SK-N-SH treated with all-trans-retinoic acid at 6 μM for 48 hours (cell line): ENCODE data around the gene TRPV3.

Experiments used
- OSR1 ChIP-seq: fragments of 250-450 bp; sonication (Bioruptor Pico); IDR thresholded peaks from 2 replicates; pipeline ENCODE4 v1.8.0; 2022; ENCODE audit warnings: moderate library complexity, mild to moderate bottlenecking, inconsistent platforms
- PATZ1 ChIP-seq: fragments of 250-450 bp; sonication (Bioruptor Pico); IDR thresholded peaks from 2 replicates; pipeline ENCODE4 v1.8.0; 2020; ENCODE audit warnings: mild to moderate bottlenecking, moderate library complexity, borderline replicate concordance
- RARB ChIP-seq: fragments of 250-450 bp; sonication (Bioruptor Pico); IDR thresholded peaks from 2 replicates; pipeline ENCODE4 v1.8.0; 2021; ENCODE audit warnings: mild to moderate bottlenecking, moderate library complexity
- ZFP30 ChIP-seq: fragments of 450-650 bp; formaldehyde crosslinking; IDR thresholded peaks from 2 replicates; pipeline ENCODE4 v1.5.0; 2022; ENCODE audit warnings: mild to moderate bottlenecking, moderate library complexity
- ZNF70 ChIP-seq: fragments of 450-650 bp; formaldehyde crosslinking; IDR thresholded peaks from 2 replicates; pipeline ENCODE4 v1.5.0; 2020; ENCODE audit warnings: mild to moderate bottlenecking, moderate library complexity

DNA sequence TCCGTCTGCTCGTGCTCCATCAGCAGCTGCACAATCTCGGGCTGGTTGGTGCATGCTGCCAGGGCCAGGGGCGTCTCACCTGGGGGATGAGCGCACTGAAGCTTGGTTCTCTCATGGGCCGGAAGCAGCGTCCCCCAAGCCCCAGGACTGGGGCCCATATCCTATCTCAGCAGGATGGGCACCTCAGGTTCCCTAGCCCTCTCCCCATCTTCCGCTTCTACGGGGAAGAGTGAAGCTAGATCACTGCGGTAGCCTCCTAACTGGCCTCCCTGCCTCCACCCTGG, 24.8 kb downstream of the TRPV3 start:
- TF ChIP-seq RARB (CRISPR knock-in tag) (no peak), ZFP30 (CRISPR knock-in tag) (no peak), PATZ1 (no peak), OSR1 (no peak), ZNF70 (CRISPR knock-in tag) (no peak)
